ENCODE data around the gene EHF. TPM values are rescaled to one million over a fixed set of nuclear protein-coding genes. Genes with fewer than 3 reads are reported as not detected.

EHF gene
- total RNA-seq, 4 donors from 2014 or later = 0.09 to 0.85 TPM; not detected in 2

- Histone ChIP-seq H3K4me3 (no peak overlapping the region), H3K27me3 (no peaks in the 10 kb centered on the region), H3K4me1 (no peaks in the 10 kb centered on the region), H3K36me3 (no peaks in the 10 kb centered on the region), H3K27ac (no peak overlapping the region), H3K9me3 (no peaks in the 10 kb centered on the region)
- no peak for TF ChIP-seq POLR2A (IDR thresholded peaks at IDR 0.05)
- TF ChIP-seq, protein P1, sequence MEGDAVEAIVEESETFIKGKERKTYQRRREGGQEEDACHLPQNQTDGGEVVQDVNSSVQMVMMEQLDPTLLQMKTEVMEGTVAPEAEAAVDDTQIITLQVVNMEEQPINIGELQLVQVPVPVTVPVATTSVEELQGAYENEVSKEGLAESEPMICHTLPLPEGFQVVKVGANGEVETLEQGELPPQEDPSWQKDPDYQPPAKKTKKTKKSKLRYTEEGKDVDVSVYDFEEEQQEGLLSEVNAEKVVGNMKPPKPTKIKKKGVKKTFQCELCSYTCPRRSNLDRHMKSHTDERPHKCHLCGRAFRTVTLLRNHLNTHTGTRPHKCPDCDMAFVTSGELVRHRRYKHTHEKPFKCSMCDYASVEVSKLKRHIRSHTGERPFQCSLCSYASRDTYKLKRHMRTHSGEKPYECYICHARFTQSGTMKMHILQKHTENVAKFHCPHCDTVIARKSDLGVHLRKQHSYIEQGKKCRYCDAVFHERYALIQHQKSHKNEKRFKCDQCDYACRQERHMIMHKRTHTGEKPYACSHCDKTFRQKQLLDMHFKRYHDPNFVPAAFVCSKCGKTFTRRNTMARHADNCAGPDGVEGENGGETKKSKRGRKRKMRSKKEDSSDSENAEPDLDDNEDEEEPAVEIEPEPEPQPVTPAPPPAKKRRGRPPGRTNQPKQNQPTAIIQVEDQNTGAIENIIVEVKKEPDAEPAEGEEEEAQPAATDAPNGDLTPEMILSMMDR (IDR thresholded peaks at IDR 0.05 in 4 of 5, conservative IDR thresholded peaks at IDR 0.05 in 1 of 5) = no peak
- in situ Hi-C loops (cut with MboI; ENCODE audit: low sequenced_read_pairs in 4 of 4) = no loop called here
- intact Hi-C loops (cut with DNase I; ENCODE audit: low total_unique reads) = no loop called here
- ATAC-seq (no peak), DNase-seq (no peak)
Measured at GRCh38 chr11:34605481-34606325, 15.2 kb upstream of the EHF start.

DNA sequence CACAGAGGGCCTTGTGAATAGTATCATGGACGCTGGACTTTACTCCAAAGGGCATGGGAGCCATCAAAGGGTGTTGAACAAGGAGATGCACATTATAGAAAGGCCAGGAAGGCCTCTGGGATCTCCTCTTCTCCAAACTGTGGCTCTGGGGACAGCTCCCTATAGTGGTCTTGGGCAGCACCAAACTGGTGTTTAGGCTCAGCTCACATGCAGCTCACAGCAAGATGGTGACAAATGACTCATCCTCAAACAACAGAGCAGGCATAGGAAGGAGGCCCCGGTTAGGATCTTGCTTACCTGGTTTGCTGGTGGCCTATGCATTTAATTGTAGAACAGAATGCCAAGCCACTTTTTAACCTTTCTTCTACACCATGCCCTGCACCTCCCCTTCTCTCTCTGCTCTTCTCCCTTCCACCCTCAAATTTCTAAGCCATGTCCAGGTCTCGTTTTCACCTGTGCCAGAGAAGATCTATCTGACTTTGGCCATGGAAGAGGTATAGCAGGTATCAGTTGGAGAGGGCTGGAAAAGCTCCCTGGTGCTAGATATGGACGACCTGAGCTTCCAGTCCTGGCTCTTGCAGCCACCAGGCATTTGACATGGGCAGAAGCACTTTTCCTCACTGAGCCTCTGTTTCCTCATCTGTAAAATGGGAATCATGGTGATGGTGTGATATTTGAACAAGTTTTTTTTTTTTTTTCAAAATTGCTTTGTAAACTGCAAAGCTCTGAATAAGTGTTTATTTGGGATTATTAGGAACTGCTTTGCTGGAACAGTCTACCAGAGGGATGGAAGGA, 14.4 kb upstream of the EHF start:
- H3K9me3 ChIP-seq = no peaks in the 10 kb centered on the region
- H3K4me1 ChIP-seq = no peaks in the 10 kb centered on the region
- H3K27ac ChIP-seq = no peak overlapping the region
- no peak overlapping the region for H3K4me3 ChIP-seq
- TF ChIP-seq, protein P1 (IDR thresholded peaks at IDR 0.05 in 4 of 5, conservative IDR thresholded peaks at IDR 0.05 in 1 of 5) = no peak
- TF ChIP-seq POLR2A (IDR thresholded peaks at IDR 0.05) = no peak
- ATAC-seq (no peak), DNase-seq (no peak)
- no peaks in the 10 kb centered on the region for H3K27me3 ChIP-seq
- no peaks in the 10 kb centered on the region for H3K36me3 ChIP-seq
- intact Hi-C loops (cut with DNase I; ENCODE audit: low total_unique reads) (no loop called here), in situ Hi-C loops (cut with MboI; ENCODE audit: low sequenced_read_pairs in 4 of 4) (no loop called here)

DNA sequence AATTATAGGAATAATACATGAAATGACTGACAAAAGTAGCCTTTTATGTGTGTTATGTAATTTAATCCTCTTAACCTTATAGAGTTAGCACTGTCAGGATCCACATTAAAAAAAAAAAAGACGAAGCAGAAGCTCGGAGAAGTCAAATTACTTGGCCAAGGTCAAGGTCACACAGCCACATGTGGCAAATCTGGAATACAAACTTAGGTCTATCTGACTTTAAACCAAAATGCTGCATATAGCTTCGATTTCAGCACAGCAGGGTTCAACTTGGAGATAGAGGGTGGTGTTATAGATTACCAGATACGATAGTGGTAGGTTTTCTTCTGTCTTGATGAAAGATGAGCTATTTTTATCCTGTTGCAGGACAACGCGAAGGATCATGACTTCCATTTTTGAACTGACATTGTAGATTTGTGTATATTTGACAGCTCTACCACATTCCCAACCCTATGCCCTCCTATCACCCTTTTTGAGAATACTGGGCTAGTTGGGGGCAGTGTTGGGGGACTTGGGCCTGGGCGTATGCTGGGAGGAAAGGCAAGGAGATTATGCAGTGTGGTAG, 11.6 kb upstream of the EHF start:
- Histone ChIP-seq H3K9me3 (no peaks in the 10 kb centered on the region), H3K27ac (no peak overlapping the region), H3K27me3 (no peaks in the 10 kb centered on the region), H3K4me1 (no peaks in the 10 kb centered on the region), H3K4me3 (no peak overlapping the region), H3K36me3 (no peaks in the 10 kb centered on the region)
- intact Hi-C loops (cut with DNase I; ENCODE audit: low total_unique reads) = no loop called here
- ATAC-seq (no peak), DNase-seq (no peak)
- in situ Hi-C loops (cut with MboI; ENCODE audit: low sequenced_read_pairs in 4 of 4) = no loop called here
- no peak for TF ChIP-seq POLR2A (IDR thresholded peaks at IDR 0.05)
- TF ChIP-seq, protein P1 (IDR thresholded peaks at IDR 0.05 in 4 of 5, conservative IDR thresholded peaks at IDR 0.05 in 1 of 5) = no peak

DNA sequence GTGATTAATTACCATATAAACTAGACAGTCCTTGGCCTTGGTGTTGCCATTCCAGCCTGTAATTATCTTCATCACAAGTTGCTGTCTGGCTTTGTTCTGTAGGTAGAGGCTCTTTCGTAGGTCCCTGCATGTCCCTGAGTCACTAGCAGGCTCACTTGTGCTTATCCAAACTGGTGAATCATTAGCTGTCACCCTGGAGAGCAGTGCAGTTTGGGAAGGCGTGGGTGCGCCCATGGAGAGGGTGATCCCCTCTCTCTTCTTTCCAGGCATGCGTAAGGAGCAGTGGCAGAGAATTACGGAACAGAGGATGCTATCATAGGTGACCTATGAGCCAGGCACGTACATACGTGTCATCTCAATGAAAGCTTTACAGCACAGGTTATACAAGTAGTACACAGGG, 11.0 kb upstream of the EHF start:
- H3K9me3 ChIP-seq = no peaks in the 10 kb centered on the region
- no peak for ATAC-seq
- intact Hi-C loops (cut with DNase I; ENCODE audit: low total_unique reads) = no loop called here
- H3K27ac ChIP-seq = no peak overlapping the region
- no peak for DNase-seq
- no peaks in the 10 kb centered on the region for H3K4me1 ChIP-seq
- TF ChIP-seq POLR2A (IDR thresholded peaks at IDR 0.05) = no peak
- TF ChIP-seq, protein P1 (IDR thresholded peaks at IDR 0.05 in 4 of 5, conservative IDR thresholded peaks at IDR 0.05 in 1 of 5) = no peak
- no peaks in the 10 kb centered on the region for H3K27me3 ChIP-seq
- in situ Hi-C loops (cut with MboI; ENCODE audit: low sequenced_read_pairs in 4 of 4) = no loop called here
- no peaks in the 10 kb centered on the region for H3K36me3 ChIP-seq
- H3K4me3 ChIP-seq = no peak overlapping the region
